Aorta (tissue), 5 donors: ENCODE measurements around the gene NPEPPS. TPM values are rescaled to one million over a fixed set of nuclear protein-coding genes. Genes with fewer than 3 reads are reported as not detected.
A peak's percentile ranks its signal among the peaks of the same experiment; 100 is the strongest.

Experiments
- ATAC-seq: fragments of 200-7000 bp; cut with Tn5 transposase; one replicate; pipeline ENCODE4 v1.9.1; 2022; ENCODE audit warnings: moderate library complexity; ENCODE audit not compliant: low FRiP score
- DNase-seq, 2 donors: peaks; one replicate each; pipeline ENCODE4 v3.0.0-alpha.2; 2020
- H3K27ac ChIP-seq, 2 donors: one replicate each; pipeline ENCODE4 v1.5.1; 2013; ENCODE audit warnings: low read length in 2 of 2, mild to moderate bottlenecking in 2 of 2, moderate library complexity in 2 of 2, control low read depth in 1 of 2, inconsistent platforms in 1 of 2, low read depth in 1 of 2
- H3K27me3 ChIP-seq, 2 donors: one replicate each; pipeline ENCODE4 v1.6.1; 2013; ENCODE audit warnings: control low read depth in 1 of 2, low read length in 1 of 2, mild to moderate bottlenecking in 1 of 2, moderate library complexity in 1 of 2; ENCODE audit not compliant: insufficient read depth in 2 of 2, control insufficient read depth in 1 of 2
- H3K36me3 ChIP-seq, 2 donors: one replicate each; pipeline ENCODE4 v1.6.1; 2013; ENCODE audit warnings: control low read depth in 1 of 2, low read length in 1 of 2, mild to moderate bottlenecking in 1 of 2; ENCODE audit not compliant: insufficient read depth in 2 of 2, control insufficient read depth in 1 of 2
- H3K4me1 ChIP-seq, 2 donors: one replicate each; pipeline ENCODE4 v1.6.1; 2013; ENCODE audit warnings: low read length in 2 of 2, control low read depth in 1 of 2, mild to moderate bottlenecking in 1 of 2, moderate library complexity in 1 of 2; ENCODE audit not compliant: insufficient read depth in 2 of 2, control insufficient read depth in 1 of 2
- H3K4me3 ChIP-seq, 2 donors: one replicate each; pipeline ENCODE4 v1.5.1; 2013; ENCODE audit warnings: low read length in 2 of 2, control low read depth in 1 of 2, mild to moderate bottlenecking in 1 of 2
- H3K9me3 ChIP-seq: one replicate; pipeline ENCODE4 v1.6.1; 2013; ENCODE audit warnings: mild to moderate bottlenecking, low read length; ENCODE audit not compliant: control insufficient read depth
- WGBS, 2 donors: extraction: QIAGEN DNeasy Blood & Tissue Kit; methylation state at CpG; one replicate each; pipeline ENCODE4 v1.1.7; 2013; 5-methylcytosine and 5-hydroxymethylcytosine counted together
- intact Hi-C, 2 donors: fragments of 100-400 bp; cut with DNase I; formaldehyde crosslinking; loops; one replicate each; pipeline versions ENCODE4 v1.14.2 to v1.15.0; 2022
- polyA plus RNA-seq, 2 donors: library from polyadenylated mRNA; stranded (reverse); fragments of 200-250 nt; gene quantifications; one replicate each; pipeline ENCODE4 v1.2.3, GENCODE V29; 2013
- total RNA-seq, 2 donors: library from RNA; stranded (reverse); fragmentation: NEBNext Ultra II Directional; extraction: Animal tissue kit (Norgen Biotek cat#: 25700); gene quantifications; one replicate each; pipeline ENCODE4 v1.2.1, GENCODE V29; 2021
- donor health status: healthy with polysubstance abuse.
- donor health status: Bipolar disorder and iron deficiency.
- donor health status: DM: no; HTN: no; CAD: no.
- donor health status: DM: no; HTN: no; CAD: no.
- donor health status: DM: yes; HTN: yes; CAD: no.

NPEPPS gene
- total and polyA plus RNA-seq, 4 donors = 22.5 to 143 (median 83.7) TPM

- 76 to 77% methylated on average over 6 of the region's 6 CpGs for WGBS, 2 donors
- Histone ChIP-seq H3K4me1 (no peaks in the 10 kb centered on the region), H3K36me3 (peaks cover 12 to 19% of the 10 kb centered on the region in 2 donors), H3K9me3 (no peaks in the 10 kb centered on the region), H3K4me3 (no peak overlapping the region), H3K27me3 (no peaks in the 10 kb centered on the region), H3K27ac (no peak overlapping the region)
- DNase-seq = no peak
- no peak for ATAC-seq
- intact Hi-C loops = no loop called here
Observed at GRCh38 chr17:47660064-47660492, 129.2 kb downstream of the NPEPPS start.

DNA sequence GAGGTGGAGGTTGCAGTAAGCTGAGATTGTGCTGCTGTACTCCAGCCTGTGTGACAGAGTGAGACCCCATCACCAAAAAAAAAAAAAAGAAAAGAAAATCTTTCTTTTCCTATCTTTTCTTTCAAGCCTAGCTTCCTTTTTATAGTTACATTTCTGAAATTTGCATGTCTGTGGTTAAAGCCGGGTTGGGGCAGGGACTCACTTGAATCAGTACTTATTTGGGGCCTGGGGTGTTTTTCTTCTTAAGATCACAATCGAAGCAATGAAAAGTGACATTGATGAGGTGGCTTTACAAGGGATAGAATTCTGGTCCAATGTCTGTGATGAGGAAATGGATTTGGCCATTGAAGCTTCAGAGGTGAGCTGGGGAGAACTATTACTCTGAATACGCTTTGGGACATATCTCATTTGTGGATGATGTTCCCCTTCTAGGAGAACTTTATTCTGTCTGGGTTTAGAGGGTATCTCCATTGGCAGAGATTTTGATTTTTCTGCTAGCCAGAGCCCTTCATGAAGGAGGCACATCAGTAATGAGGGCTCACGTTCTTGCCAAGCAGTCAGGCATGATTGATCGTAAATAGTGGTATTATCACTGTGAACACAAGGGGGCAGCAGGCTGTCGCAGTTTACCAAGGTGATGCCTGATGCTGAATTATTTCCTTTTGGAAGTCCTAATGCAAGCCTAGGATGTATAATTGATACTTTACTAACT is 133.2 kb downstream of the NPEPPS start:
- intact Hi-C loops = no loop called here
- Histone ChIP-seq H3K27ac (no peak overlapping the region), H3K9me3 (no peaks in the 10 kb centered on the region), H3K4me1 (no peaks in the 10 kb centered on the region), H3K4me3 (no peak overlapping the region), H3K27me3 (no peaks in the 10 kb centered on the region), H3K36me3 (peaks cover 11 to 12% of the 10 kb centered on the region in 2 donors)
- peak; percentile 76 for ATAC-seq
- DNase-seq = no peak
- WGBS, 2 donors = 41 to 43% methylated on average over 6 of the region's 6 CpGs

- intact Hi-C loops = no loop called here
- Histone ChIP-seq H3K36me3 (peaks cover 12 to 15% of the 10 kb centered on the region in 2 donors), H3K4me1 (no peaks in the 10 kb centered on the region), H3K4me3 (no peak overlapping the region), H3K27ac (no peak overlapping the region), H3K9me3 (no peaks in the 10 kb centered on the region), H3K27me3 (no peaks in the 10 kb centered on the region)
- no peak for ATAC-seq
- DNase-seq = no peak
Observed at GRCh38 chr17:47664624-47664941, 133.7 kb downstream of the NPEPPS start.

DNA sequence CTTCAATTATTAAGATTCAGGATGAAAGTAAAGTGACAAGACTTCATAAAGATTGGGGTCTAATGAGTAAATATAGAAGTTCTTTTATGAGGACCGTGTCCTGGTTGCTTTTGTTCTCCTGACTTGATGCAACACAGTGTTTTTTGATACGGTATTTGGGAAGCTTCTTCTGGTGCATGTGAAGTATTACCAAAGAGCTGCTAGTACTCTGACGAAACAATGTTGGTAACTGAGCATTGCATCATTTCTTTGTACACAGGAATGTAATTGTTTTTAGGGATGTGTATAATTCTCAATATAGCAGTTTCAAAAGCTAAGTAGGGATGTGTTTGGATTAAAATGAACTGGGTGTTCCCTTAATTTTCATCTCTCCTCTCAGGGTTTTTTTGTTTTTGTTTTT is 134.7 kb downstream of the NPEPPS start:
- no peak for DNase-seq
- ATAC-seq = no peak
- Histone ChIP-seq H3K9me3 (no peaks in the 10 kb centered on the region), H3K36me3 (peaks cover 16 to 17% of the 10 kb centered on the region in 2 donors), H3K27me3 (no peaks in the 10 kb centered on the region), H3K4me1 (no peaks in the 10 kb centered on the region), H3K4me3 (no peak overlapping the region), H3K27ac (no peak overlapping the region)
- 78 to 79% methylated on average over 3 of the region's 3 CpGs for WGBS, 2 donors
- intact Hi-C loops = no loop called here

DNA sequence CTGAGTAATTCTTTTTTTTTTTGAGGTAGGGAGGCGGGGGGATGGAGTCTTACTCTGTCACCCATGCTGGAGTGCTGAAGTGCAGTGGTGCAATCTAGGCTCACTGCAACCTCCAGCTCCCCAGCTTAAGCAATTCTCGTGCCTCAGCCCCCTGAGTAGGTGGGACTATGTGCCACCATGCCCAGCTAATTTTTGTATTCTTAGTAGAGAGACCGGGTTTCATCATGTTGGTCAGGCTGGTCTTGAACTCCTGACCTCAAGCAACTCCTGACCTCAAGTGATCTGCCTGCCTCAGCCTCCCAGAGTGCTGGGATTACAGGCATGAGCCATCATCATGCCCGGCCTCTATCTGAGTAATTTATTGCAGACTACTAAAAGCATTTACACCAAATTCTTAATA is 138.2 kb downstream of the NPEPPS start:
- Histone ChIP-seq H3K27ac (no peak overlapping the region), H3K27me3 (no peaks in the 10 kb centered on the region), H3K4me3 (no peak overlapping the region), H3K36me3 (peaks cover 17% of the 10 kb centered on the region in 2 donors), H3K9me3 (no peaks in the 10 kb centered on the region), H3K4me1 (no peaks in the 10 kb centered on the region)
- intact Hi-C loops = no loop called here
- 87 to 88% methylated on average over 4 of the region's 4 CpGs for WGBS, 2 donors
- no peak for ATAC-seq
- DNase-seq = no peak

- no peak for DNase-seq
- no peaks in the 10 kb centered on the region for H3K4me1 ChIP-seq
- H3K4me3 ChIP-seq = no peak overlapping the region
- H3K9me3 ChIP-seq = no peaks in the 10 kb centered on the region
- H3K27ac ChIP-seq = no peak overlapping the region
- intact Hi-C loops = no loop called here
- peaks cover 14 to 15% of the 10 kb centered on the region in 2 donors for H3K36me3 ChIP-seq
- whole genome bisulfite sequencing, 2 donors = 10 to 19% methylated on average over 1 of the region's 1 CpG
- no peak for ATAC-seq
- H3K27me3 ChIP-seq = no peaks in the 10 kb centered on the region
Observed at GRCh38 chr17:47670064-47670463, 139.2 kb downstream of the NPEPPS start.

Other genes with a start within 250 kb of the NPEPPS start
- gene EFCAB13, start 207.2 kb upstream of the NPEPPS start, total RNA-seq = 10 to 100 TPM; 28.1 to 34.2 TPM
- gene EFCAB13, start 207.2 kb upstream of the NPEPPS start, polyA plus RNA-seq = 1 to 10 TPM; 1.4 to 6.3 TPM
- 100 to 1,000 TPM; 171 to 202 TPM for gene KPNB1, start 118.8 kb downstream of the NPEPPS start, total RNA-seq
- 10 to 100 TPM; 39.4 to 58.9 TPM for gene KPNB1, start 118.8 kb downstream of the NPEPPS start, polyA plus RNA-seq
- 10 to 100 TPM; 13.2 to 20.2 TPM for gene TBKBP1, start 163.1 kb downstream of the NPEPPS start, total RNA-seq
- gene TBKBP1, start 163.1 kb downstream of the NPEPPS start, polyA plus RNA-seq = 10 to 100 TPM in 1 of 2 donors, 1 to 10 TPM in 1; 9.3 to 16.2 TPM
- gene TBX21, start 202.1 kb downstream of the NPEPPS start, total RNA-seq = under 1 TPM; 0.39 to 0.99 TPM
- not detected for gene TBX21, start 202.1 kb downstream of the NPEPPS start, polyA plus RNA-seq